Keratinocyte (primary cell): ENCODE measurements around the gene EYS.

ENCODE experiments used
- EZH2 ChIP-seq: IDR thresholded peaks from one replicate; pipeline ENCODE4 v1.6.1; 2012; ENCODE audit warnings: inconsistent platforms, mild to moderate bottlenecking, low read length, moderate library complexity
- TF ChIP-seq, protein P1 (sequence below), 3 experiments: IDR thresholded peaks in 1 of 3; conservative IDR thresholded peaks in 1 of 3; optimal IDR thresholded peaks in 1 of 3; 2 replicates in 2 of 3; 3 replicates in 1 of 3; pipeline versions ENCODE3 to v1.5.1; 2011; ENCODE audit warnings: low read length in 3 of 3, mild to moderate bottlenecking in 3 of 3, moderate library complexity in 2 of 3, control low read depth in 1 of 3, inconsistent platforms in 1 of 3; ENCODE audit not compliant: insufficient read depth in 2 of 3; ENCODE audit errors: extremely low read depth in 1 of 3

DNA sequence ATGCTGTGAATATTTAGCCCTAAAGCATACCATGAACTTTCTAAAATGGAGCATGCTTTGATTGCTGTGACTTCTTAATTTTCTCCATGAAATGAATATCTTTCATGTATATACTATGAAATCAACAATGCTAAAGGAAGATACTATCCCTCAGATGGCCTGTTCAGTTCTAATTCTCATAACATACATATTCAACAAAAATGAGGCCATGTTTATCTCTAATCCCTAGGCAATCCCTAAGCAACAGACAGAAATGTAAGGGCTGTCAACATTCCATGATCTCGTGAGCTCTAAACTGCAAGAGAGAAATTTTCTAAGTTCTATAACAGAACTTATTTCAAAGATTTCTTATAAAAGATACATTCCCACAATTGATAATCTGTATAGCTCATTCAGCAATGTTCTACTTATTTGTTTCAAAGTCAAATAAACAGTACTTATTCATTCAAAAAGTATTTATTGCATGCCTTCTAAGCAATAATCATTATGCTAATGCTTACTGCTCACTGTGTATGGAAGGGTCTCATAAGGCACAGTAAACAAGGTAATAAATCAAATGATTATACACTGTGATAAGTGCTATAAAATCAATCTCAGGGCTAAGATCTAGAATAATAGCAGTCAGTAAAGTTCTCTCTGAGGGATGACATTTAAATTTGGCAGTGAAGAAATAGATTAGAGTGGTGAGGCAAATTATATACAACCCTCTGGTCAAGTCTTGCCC, 1578.6 kb downstream of the EYS start:
- TF ChIP-seq, protein P1, sequence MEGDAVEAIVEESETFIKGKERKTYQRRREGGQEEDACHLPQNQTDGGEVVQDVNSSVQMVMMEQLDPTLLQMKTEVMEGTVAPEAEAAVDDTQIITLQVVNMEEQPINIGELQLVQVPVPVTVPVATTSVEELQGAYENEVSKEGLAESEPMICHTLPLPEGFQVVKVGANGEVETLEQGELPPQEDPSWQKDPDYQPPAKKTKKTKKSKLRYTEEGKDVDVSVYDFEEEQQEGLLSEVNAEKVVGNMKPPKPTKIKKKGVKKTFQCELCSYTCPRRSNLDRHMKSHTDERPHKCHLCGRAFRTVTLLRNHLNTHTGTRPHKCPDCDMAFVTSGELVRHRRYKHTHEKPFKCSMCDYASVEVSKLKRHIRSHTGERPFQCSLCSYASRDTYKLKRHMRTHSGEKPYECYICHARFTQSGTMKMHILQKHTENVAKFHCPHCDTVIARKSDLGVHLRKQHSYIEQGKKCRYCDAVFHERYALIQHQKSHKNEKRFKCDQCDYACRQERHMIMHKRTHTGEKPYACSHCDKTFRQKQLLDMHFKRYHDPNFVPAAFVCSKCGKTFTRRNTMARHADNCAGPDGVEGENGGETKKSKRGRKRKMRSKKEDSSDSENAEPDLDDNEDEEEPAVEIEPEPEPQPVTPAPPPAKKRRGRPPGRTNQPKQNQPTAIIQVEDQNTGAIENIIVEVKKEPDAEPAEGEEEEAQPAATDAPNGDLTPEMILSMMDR (optimal IDR thresholded peaks at IDR 0.05 in 1 of 3, IDR thresholded peaks at IDR 0.05 in 1 of 3, conservative IDR thresholded peaks at IDR 0.05 in 1 of 3; ENCODE audit: extremely low read depth in 1 of 3, insufficient read depth in 2 of 3, low read length in 3 of 3) = no peak
- no peak for TF ChIP-seq EZH2
